Endothelial cell of umbilical vein (primary cell): Measurements from ENCODE around the gene DLGAP4. TPM values are rescaled to one million over a fixed set of nuclear protein-coding genes. Genes with fewer than 3 reads are reported as not detected.

Experiments used
- BruUV-seq: library from RNA; stranded (reverse); fragments of 400-500 nt; replicated peaks from 2 replicates; lab custom pipeline; 2021; lab: Mats Ljungman, UMichigan
- CTCF ChIA-PET: fragments of 300-600, 350-600 bp; sonication (Branson Sonifier 250); formaldehyde crosslinking; loops from one replicate; lab custom pipeline; 2021; ENCODE audit warnings: antibody characterized with exemption, inconsistent platforms; lab: Charles Lee
- POLR2A ChIA-PET: fragments of 300-600, 350-600 bp; sonication (Branson Sonifier 250); formaldehyde crosslinking; loops from one replicate; lab custom pipeline; 2021; ENCODE audit warnings: antibody characterized with exemption, inconsistent platforms; lab: Charles Lee
- DNase-seq: peaks from one replicate; pipeline ENCODE4 v3.0.0-alpha.2; 2011; ENCODE audit warnings: low read depth, low spot score
- FAIRE-seq: peaks from 2 replicates; lab custom pipeline; 2011; peaks lifted over from hg19 to GRCh38; lab: Jason Lieb, UNC
- H2AFZ ChIP-seq: 2 replicates; pipeline ENCODE4 v1.6.0; 2012; ENCODE audit warnings: low read depth, low read length, control low read depth, inconsistent platforms
- H3K27ac ChIP-seq: 2 replicates; pipeline ENCODE4 v1.5.1; 2011; ENCODE audit warnings: low read depth, mild to moderate bottlenecking, control low read depth, low read length, moderate library complexity; ENCODE audit not compliant: insufficient read depth
- H3K27me3 ChIP-seq, 2 experiments: 2 replicates each; pipeline versions ENCODE4 v1.6.0 to v1.6.1; 2011; ENCODE audit warnings: low read length in 2 of 2, mixed read lengths in 1 of 2; ENCODE audit not compliant: control insufficient read depth in 2 of 2, insufficient read depth in 2 of 2
- H3K36me3 ChIP-seq, 2 experiments: 2 replicates in 1 of 2; 3 replicates in 1 of 2; pipeline ENCODE4 v1.5.1; 2011; ENCODE audit warnings: low read length in 2 of 2, mild to moderate bottlenecking in 1 of 2, moderate library complexity in 1 of 2; ENCODE audit not compliant: control insufficient read depth in 2 of 2, insufficient read depth in 2 of 2; ENCODE audit errors: extremely low read depth in 1 of 2
- H3K4me1 ChIP-seq: 3 replicates; pipeline ENCODE4 v1.5.1; 2011; ENCODE audit warnings: mild to moderate bottlenecking, low read length; ENCODE audit not compliant: control insufficient read depth, insufficient read depth; ENCODE audit errors: extremely low read depth
- H3K4me2 ChIP-seq: 2 replicates; pipeline ENCODE4 v1.6.1; 2011; ENCODE audit warnings: low read length, control low read depth, mixed read lengths; ENCODE audit not compliant: insufficient read depth
- H3K4me3 ChIP-seq, 3 experiments: fragments of 200-600 bp in 1 of 3; sonication (generic), shearing (Covaris generic) in 1 of 3; replicated peaks in 1 of 3; 2 replicates each; pipeline ENCODE4 v1.5.1; 2011 to 2016; ENCODE audit warnings: control low read depth in 3 of 3, low read length in 3 of 3, mild to moderate bottlenecking in 2 of 3, inconsistent platforms in 1 of 3, low read depth in 1 of 3, moderate library complexity in 1 of 3; ENCODE audit not compliant: insufficient read depth in 1 of 3
- H3K79me2 ChIP-seq: 2 replicates; pipeline ENCODE4 v1.6.0; 2012; ENCODE audit warnings: low read length, inconsistent platforms; ENCODE audit not compliant: control insufficient read depth, insufficient read depth
- H3K9ac ChIP-seq: replicated peaks from 2 replicates; pipeline ENCODE3; 2011; ENCODE audit warnings: low read length, control low read depth; ENCODE audit not compliant: insufficient read depth; ENCODE audit errors: extremely low read depth
- H3K9me1 ChIP-seq: replicated peaks from 3 replicates; pipeline ENCODE4 v1.6.0; 2011; ENCODE audit warnings: mild to moderate bottlenecking, low read length; ENCODE audit not compliant: control insufficient read depth, insufficient read depth; ENCODE audit errors: extremely low read depth
- H3K9me3 ChIP-seq: replicated peaks from 2 replicates; pipeline ENCODE4 v1.5.1; 2012; ENCODE audit warnings: low read length, inconsistent platforms; ENCODE audit not compliant: control insufficient read depth, insufficient read depth
- H4K20me1 ChIP-seq: replicated peaks from 2 replicates; pipeline ENCODE3; 2011; ENCODE audit warnings: mild to moderate bottlenecking, low read length; ENCODE audit not compliant: control insufficient read depth, insufficient read depth; ENCODE audit errors: extremely low read depth
- CTCF ChIP-seq, 2 donors: IDR thresholded peaks; 1 replicate in 1 of 2; 2 replicates in 1 of 2; pipeline ENCODE4 v1.5.1; 2011; ENCODE audit warnings: low read length in 2 of 2, mild to moderate bottlenecking in 2 of 2, moderate library complexity in 2 of 2, control low read depth in 1 of 2, inconsistent platforms in 1 of 2, low read depth in 1 of 2; ENCODE audit not compliant: insufficient read depth in 1 of 2; ENCODE audit errors: extremely low read depth in 1 of 2
- EZH2 ChIP-seq: IDR thresholded peaks from 2 replicates; pipeline ENCODE4 v1.6.1; 2012; ENCODE audit warnings: borderline replicate concordance, low read depth, mild to moderate bottlenecking, moderate library complexity, low read length, inconsistent platforms; ENCODE audit not compliant: severe bottlenecking
- FOS ChIP-seq: IDR thresholded peaks from 2 replicates; pipeline ENCODE4 v1.6.1; 2011; ENCODE audit warnings: mild to moderate bottlenecking, low read length, moderate library complexity, borderline replicate concordance; ENCODE audit not compliant: insufficient read depth
- GATA2 ChIP-seq: IDR thresholded peaks from 2 replicates; pipeline ENCODE4 v1.7.0; 2011; ENCODE audit warnings: low read depth, mild to moderate bottlenecking, moderate library complexity, mixed read lengths, low read length; ENCODE audit not compliant: insufficient read length, insufficient read depth
- JUN ChIP-seq: IDR thresholded peaks from 2 replicates; pipeline ENCODE4 v1.6.1; 2011; ENCODE audit warnings: borderline replicate concordance, low read depth; ENCODE audit not compliant: insufficient read length, insufficient read depth
- MAX ChIP-seq: IDR thresholded peaks from 2 replicates; pipeline ENCODE4 v1.6.1; 2011; ENCODE audit not compliant: insufficient read depth, insufficient read length
- MYC ChIP-seq: IDR thresholded peaks from one replicate; pipeline ENCODE4 v1.6.1; 2011; ENCODE audit warnings: mild to moderate bottlenecking, low read depth, low read length
- POLR2A ChIP-seq: IDR thresholded peaks from 2 replicates; pipeline ENCODE4 v1.6.1; 2012; ENCODE audit warnings: low read depth, mild to moderate bottlenecking, control low read depth, low read length
- POLR2AphosphoS5 ChIP-seq: IDR thresholded peaks from 2 replicates; pipeline ENCODE4 v1.6.1; 2012; ENCODE audit warnings: low read depth, mild to moderate bottlenecking, control low read depth, low read length, moderate library complexity; ENCODE audit not compliant: insufficient read depth
- dilution Hi-C: fragments of 300-500 bp; cut with MboI; formaldehyde crosslinking; loops from one replicate; pipeline ENCODE4 v1.15.0; 2019; ENCODE audit warnings: low sequenced_read_pairs; ENCODE audit not compliant: extremely low pct_ligation_motif_present
- intact Hi-C: fragments of 100-400 bp; cut with micrococcal nuclease; formaldehyde crosslinking; loops from one replicate; pipeline ENCODE4 v1.10.0; 2022
- polyA plus RNA-seq, 4 experiments: library from polyadenylated mRNA; depleted of rRNA in 3 of 4; stranded (reverse) in 3 of 4; unstranded in 1 of 4; fragments of >200 nt; gene quantifications; 2 replicates each; pipeline versions ENCODE4 v1.2.1 to v1.2.3, GENCODE V29; 2011 to 2012; ENCODE audit warnings: missing spikeins in 1 of 4
- total RNA-seq: library from RNA; stranded (reverse); gene quantifications from 2 replicates; pipeline ENCODE4 v1.2.3, GENCODE V29; 2021

DLGAP4 gene
- total and polyA plus RNA-seq, 2 donors (not counting 3 experiments of a cell fraction or from before 2014, with no cell fraction given), result 57.5 to 125 TPM

- Histone ChIP-seq H3K9me3 (no peaks in the 10 kb centered on the region), H3K4me1 (peaks cover 5% of the 10 kb centered on the region), H3K27ac (no peak overlapping the region), H3K4me2 (no peak overlapping the region), H3K9me1 (no peaks in the 10 kb centered on the region), H2AFZ (no peak overlapping the region), H3K4me3 (no peak overlapping the region), H4K20me1 (no peaks in the 10 kb centered on the region), H3K79me2 (no peaks in the 10 kb centered on the region), H3K27me3 (peaks cover 42% of the 10 kb centered on the region in 2 experiments), H3K36me3 (no peaks in the 10 kb centered on the region), H3K9ac (no peak overlapping the region)
- DNase-seq (no peak), FAIRE-seq (no peak)
- ChIA-PET POLR2A (no interaction called here), CTCF (interaction anchor here (0.9 to 1.5 kb wide), 2 partner anchors 98 to 102 kb away, joined by 3 to 4 read pairs; no protein-coding TSS in a partner anchor)
- intact Hi-C loops, result no loop called here
- TF ChIP-seq MAX (no peak), POLR2A (no peak), CTCF (IDR thresholded peaks at IDR 0.05; ENCODE audit: extremely low read depth in 1 of 2, insufficient read depth in 1 of 2, low read depth in 1 of 2, low read length in 2 of 2) (no peak), FOS (no peak), MYC (no peak), POLR2AphosphoS5 (no peak), JUN (no peak), EZH2 (no peak), GATA2 (no peak)
- dilution Hi-C loops, result no loop called here
- BruUV-seq, result no TSS peak
Observed at GRCh38 chr20:36301359-36302119, 4.6 kb upstream of the DLGAP4 start.
